ENCODE data around the gene AGPAT4.

AGPAT4 gene

DNA sequence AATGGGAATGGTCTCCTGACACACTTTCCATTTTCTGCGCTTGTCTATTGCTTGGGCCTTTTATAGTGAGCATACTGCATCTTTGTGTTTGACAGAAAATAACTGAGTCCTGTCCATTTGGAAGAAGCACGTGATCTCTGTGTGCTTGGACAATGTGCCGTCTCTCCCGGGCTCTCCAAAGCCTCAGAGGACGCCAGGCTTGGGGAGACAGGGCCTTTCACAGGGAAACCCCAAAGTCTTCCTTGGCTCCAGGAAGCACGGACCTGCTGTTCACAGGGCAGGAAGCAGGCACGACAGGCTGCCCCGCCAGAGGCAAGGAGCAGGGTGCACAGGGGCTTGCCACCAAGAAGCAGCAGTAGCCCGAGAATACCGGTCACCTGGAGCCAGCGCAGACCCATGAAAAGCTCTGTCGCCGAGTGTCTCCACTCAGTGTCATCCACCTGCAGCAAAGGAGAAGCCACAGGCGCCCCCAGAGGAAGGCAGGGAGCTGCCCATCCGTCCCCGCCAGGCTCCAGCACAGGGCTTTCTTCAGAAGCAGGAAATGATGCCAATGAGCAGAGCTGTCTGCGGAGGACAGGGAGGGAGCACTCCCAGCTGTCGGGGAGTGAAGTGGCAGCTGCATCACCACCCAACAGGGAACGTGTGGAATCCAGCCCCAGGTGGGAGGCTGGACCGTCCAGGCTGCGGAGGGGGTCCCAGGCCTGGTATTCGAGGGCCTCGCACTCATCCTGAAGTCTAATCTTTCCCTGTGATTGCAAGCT lies 135.1 kb downstream of the AGPAT4 start:
- Histone ChIP-seq H3K27me3 (no peaks in the 10 kb centered on the region), H3K36me3 (peaks cover 4 to 66% (median 16%) of the 10 kb centered on the region in 3 donors), H3K4me1 (no peaks in the 10 kb centered on the region), H3K27ac (no peak overlapping the region), H3K4me3 (no peak overlapping the region), H3K9me3 (no peaks in the 10 kb centered on the region)
- no peak for DNase-seq
- intact Hi-C loops (cut with DNase I; ENCODE audit: low total_unique reads), result loop anchor here (5.0 kb wide), 1 partner anchor 239 kb away; no protein-coding TSS in a partner anchor
- TF ChIP-seq, protein P1, sequence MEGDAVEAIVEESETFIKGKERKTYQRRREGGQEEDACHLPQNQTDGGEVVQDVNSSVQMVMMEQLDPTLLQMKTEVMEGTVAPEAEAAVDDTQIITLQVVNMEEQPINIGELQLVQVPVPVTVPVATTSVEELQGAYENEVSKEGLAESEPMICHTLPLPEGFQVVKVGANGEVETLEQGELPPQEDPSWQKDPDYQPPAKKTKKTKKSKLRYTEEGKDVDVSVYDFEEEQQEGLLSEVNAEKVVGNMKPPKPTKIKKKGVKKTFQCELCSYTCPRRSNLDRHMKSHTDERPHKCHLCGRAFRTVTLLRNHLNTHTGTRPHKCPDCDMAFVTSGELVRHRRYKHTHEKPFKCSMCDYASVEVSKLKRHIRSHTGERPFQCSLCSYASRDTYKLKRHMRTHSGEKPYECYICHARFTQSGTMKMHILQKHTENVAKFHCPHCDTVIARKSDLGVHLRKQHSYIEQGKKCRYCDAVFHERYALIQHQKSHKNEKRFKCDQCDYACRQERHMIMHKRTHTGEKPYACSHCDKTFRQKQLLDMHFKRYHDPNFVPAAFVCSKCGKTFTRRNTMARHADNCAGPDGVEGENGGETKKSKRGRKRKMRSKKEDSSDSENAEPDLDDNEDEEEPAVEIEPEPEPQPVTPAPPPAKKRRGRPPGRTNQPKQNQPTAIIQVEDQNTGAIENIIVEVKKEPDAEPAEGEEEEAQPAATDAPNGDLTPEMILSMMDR (IDR thresholded peaks at IDR 0.05), result no peak

- H3K27ac ChIP-seq, result no peak overlapping the region
- peaks cover 4 to 61% (median 16%) of the 10 kb centered on the region in 3 donors for H3K36me3 ChIP-seq
- H3K9me3 ChIP-seq, result no peaks in the 10 kb centered on the region
- TF ChIP-seq, protein P1 (IDR thresholded peaks at IDR 0.05), result no peak
- no peaks in the 10 kb centered on the region for H3K4me1 ChIP-seq
- H3K4me3 ChIP-seq, result no peak overlapping the region
- intact Hi-C loops (cut with DNase I; ENCODE audit: low total_unique reads), result loop anchor here (5.0 kb wide), 1 partner anchor 239 kb away; no protein-coding TSS in a partner anchor
- H3K27me3 ChIP-seq, result no peaks in the 10 kb centered on the region
- no peak for DNase-seq
Observed at GRCh38 chr6:161137839-161138542, 135.9 kb downstream of the AGPAT4 start.

DNA sequence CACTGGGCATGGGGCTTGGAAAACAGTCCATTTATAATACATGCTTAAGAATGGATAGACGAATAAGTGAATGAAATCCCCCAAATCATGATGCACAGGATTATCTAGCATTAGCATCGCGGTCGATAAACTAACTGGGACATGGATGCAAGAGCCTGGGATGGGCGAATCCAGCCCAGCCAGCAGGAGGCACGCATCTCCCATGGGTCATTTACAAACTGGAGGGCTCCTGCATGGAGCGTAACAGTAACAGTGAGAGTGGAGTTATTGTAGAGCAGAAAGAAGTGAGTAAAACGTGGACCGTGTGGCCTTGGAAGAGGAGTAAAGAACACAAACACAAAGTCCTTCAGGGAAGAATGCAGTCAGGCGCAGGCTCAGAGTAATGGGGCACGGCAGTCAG lies 136.5 kb downstream of the AGPAT4 start:
- no peaks in the 10 kb centered on the region for H3K9me3 ChIP-seq
- no peak for DNase-seq
- no peak overlapping the region for H3K4me3 ChIP-seq
- no peak overlapping the region for H3K27ac ChIP-seq
- TF ChIP-seq, protein P1 (IDR thresholded peaks at IDR 0.05), result no peak
- intact Hi-C loops (cut with DNase I; ENCODE audit: low total_unique reads), result loop anchor here (5.0 kb wide), 1 partner anchor 240 kb away; no protein-coding TSS in a partner anchor
- H3K27me3 ChIP-seq, result no peaks in the 10 kb centered on the region
- no peaks in the 10 kb centered on the region for H3K4me1 ChIP-seq
- peaks cover 4 to 61% (median 11%) of the 10 kb centered on the region in 3 donors for H3K36me3 ChIP-seq

GRCh38 chr6:161136655-161137054 lies 137.2 kb downstream of the AGPAT4 start:
- peaks cover 4 to 63% (median 11%) of the 10 kb centered on the region in 3 donors for H3K36me3 ChIP-seq
- intact Hi-C loops (cut with DNase I; ENCODE audit: low total_unique reads), result loop anchor here (5.0 kb wide), 1 partner anchor 241 kb away; no protein-coding TSS in a partner anchor
- no peak overlapping the region for H3K27ac ChIP-seq

More at GRCh38 chr6:161136655-161137054, 137.2 kb downstream of the AGPAT4 start:
- no peaks in the 10 kb centered on the region for H3K4me1 ChIP-seq
- H3K27me3 ChIP-seq, result no peaks in the 10 kb centered on the region
- TF ChIP-seq, protein P1 (IDR thresholded peaks at IDR 0.05), result no peak
- no peak for DNase-seq
- no peaks in the 10 kb centered on the region for H3K9me3 ChIP-seq
- H3K4me3 ChIP-seq, result no peak overlapping the region

All from tibial artery (tissue), 4 donors.